Measurements from ENCODE around the gene SLC51B. TPM values are rescaled to one million over a fixed set of nuclear protein-coding genes. Genes with fewer than 3 reads are reported as not detected.

Gene SLC51B
- polyA plus RNA-seq, 1 of the 3 experiments (the other 2 are of a cell fraction) = not detected

- Histone ChIP-seq H3K9me2 (no peaks in the 10 kb centered on the region), H3K27me3 (ENCODE audit: insufficient read depth) (peaks cover 9% of the 10 kb centered on the region; the same call in 1 of the 2 replicates), H4K20me1 (ENCODE audit: insufficient read depth) (no peaks in the 10 kb centered on the region), H3K36me3 (replicated peaks in 1 of 2; ENCODE audit: control insufficient read depth in 1 of 2, insufficient read depth in 2 of 2, low read length in 1 of 2) (no peaks in the 10 kb centered on the region), H3K4me2 (no peak overlapping the region), H3K9ac (no peak overlapping the region), H3K79me2 (ENCODE audit: insufficient read depth) (no peaks in the 10 kb centered on the region), H3K27ac (ENCODE audit: low read depth in 2 of 2, low read length in 1 of 2) (no peak overlapping the region), H3K4me3 (ENCODE audit: low read depth in 2 of 2, low read length in 1 of 2) (no peak overlapping the region; a peak in 1 of 4 replicates), H3F3A (replicated peaks; ENCODE audit: insufficient read depth) (peaks cover 4% of the 10 kb centered on the region), H3K4me1 (ENCODE audit: control insufficient read depth in 1 of 2, insufficient read depth in 2 of 2, low read depth in 1 of 2, low read length in 1 of 2) (peaks cover 0 to 12% of the 10 kb centered on the region in 2 experiments; a peak in 1 of 4 replicates), H2AFZ (ENCODE audit: low read depth) (no peak overlapping the region), H3K9me3 (no peaks in the 10 kb centered on the region)
- WGBS (ENCODE audit: low lambda C conversion rate) = 55% methylated on average over 8 of the region's 8 CpGs
- no peak for DNase-seq
- ChIA-PET CTCF (interaction anchor here (1.1 to 9.5 kb wide), 6 partner anchors 12 to 49 kb away, joined by 3 to 88 read pairs (median 4); no protein-coding TSS in a partner anchor), POLR2A (no interaction called here)
- TF ChIP-seq TCF12 (IDR thresholded peaks at IDR 0.05) (no peak), YY1 (IDR thresholded peaks at IDR 0.05; ENCODE audit: low read depth) (no peak), USF2 (IDR thresholded peaks at IDR 0.05; ENCODE audit: borderline replicate concordance, low read depth, low read length) (no peak), PBX3 (IDR thresholded peaks at IDR 0.05) (no peak), IRF3 (IDR thresholded peaks at IDR 0.05; ENCODE audit: low read depth, low read length) (no peak), ZBTB33 (IDR thresholded peaks at IDR 0.05; ENCODE audit: borderline replicate concordance, low read depth) (no peak), FOXM1 (IDR thresholded peaks at IDR 0.05; ENCODE audit: low read depth) (no peak), GATA2 (CRISPR knock-in tag; IDR thresholded peaks at IDR 0.05) (no peak), TEAD4 (IDR thresholded peaks at IDR 0.05; ENCODE audit: borderline replicate concordance, insufficient read depth) (no peak), MEF2A (IDR thresholded peaks at IDR 0.05; ENCODE audit: borderline replicate concordance, low read depth) (no peak), FOXJ3 (CRISPR knock-in tag; IDR thresholded peaks at IDR 0.05) (no peak), EZH2phosphoT487 (IDR thresholded peaks at IDR 0.05; ENCODE audit: borderline replicate concordance, low read depth) (no peak), GABPA (IDR thresholded peaks at IDR 0.05; ENCODE audit: low read depth) (no peak), MXI1 (IDR thresholded peaks at IDR 0.05; ENCODE audit: low read depth, low read length) (no peak)
Measured at GRCh38 chr15:65067317-65067644, 22.1 kb downstream of the SLC51B start.

Data from SK-N-SH (cell line).